ENCODE data around the gene PAWR.

DNA sequence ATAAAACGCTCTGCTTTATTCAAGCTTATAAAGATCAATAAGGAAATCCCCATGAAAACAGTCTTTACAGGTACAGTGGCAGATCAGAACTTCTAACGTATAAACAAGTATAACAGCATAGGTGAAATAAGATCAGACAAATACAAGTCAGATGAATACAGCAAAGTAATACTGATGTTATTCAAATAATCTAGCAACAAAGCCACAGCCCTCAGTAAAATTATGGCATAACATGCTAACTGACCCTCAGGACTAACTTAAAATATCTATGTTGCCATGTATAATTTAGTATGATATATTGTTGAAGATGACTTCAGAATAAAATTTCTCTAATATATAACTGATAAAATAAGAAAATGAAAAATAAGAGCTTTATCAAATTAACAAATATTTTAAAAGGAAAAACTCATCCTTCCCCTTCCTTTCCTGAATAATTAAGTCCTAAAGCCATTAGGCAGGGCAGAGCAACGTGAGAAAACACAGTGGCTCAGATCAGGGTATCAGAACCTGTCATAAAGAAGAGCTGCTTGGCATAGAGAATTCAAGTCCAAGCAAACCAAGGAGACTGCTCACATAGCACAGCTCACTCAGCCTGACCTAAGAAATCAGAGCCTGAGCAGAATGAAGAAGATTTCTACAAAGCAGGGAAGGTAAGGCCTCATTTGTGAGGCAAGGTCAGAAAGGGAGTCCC lies 70.7 kb downstream of the PAWR start:
- no peak for TF ChIP-seq CTCF (optimal IDR thresholded peaks at IDR 0.05 in 1 of 3, IDR thresholded peaks at IDR 0.05 in 1 of 3, conservative IDR thresholded peaks at IDR 0.05 in 1 of 3; ENCODE audit: extremely low read depth in 1 of 3, insufficient read depth in 2 of 3, low read length in 3 of 3)
- TF ChIP-seq EZH2 (IDR thresholded peaks at IDR 0.05; ENCODE audit: low read length) = no peak
